Body of pancreas (tissue), 4 donors: ENCODE data around the gene C10orf105. TPM values are rescaled to one million over a fixed set of nuclear protein-coding genes. Genes with fewer than 3 reads are reported as not detected.

Source experiments
- ATAC-seq: fragments of 150-250 bp; one replicate; pipeline ENCODE4 v1.9.1; 2016
- DNase-seq, 4 donors: peaks; one replicate each; pipeline ENCODE4 v3.0.0-alpha.2; 2019
- H3K27ac ChIP-seq, 4 donors: fragments of 200-600 bp; sonication (generic); 1 replicate in 3 of 4; 2 replicates in 1 of 4; pipeline versions ENCODE4 v1.5.1 to v1.6.1; 2016 to 2019; ENCODE audit warnings: mild to moderate bottlenecking in 1 of 4, mixed read lengths in 1 of 4, moderate library complexity in 1 of 4
- H3K27me3 ChIP-seq, 2 donors: fragments of 200-600 bp; sonication (generic); one replicate each; pipeline ENCODE4 v1.6.0; 2016; ENCODE audit warnings: mild to moderate bottlenecking in 1 of 2
- H3K36me3 ChIP-seq, 2 donors: fragments of 200-600 bp; sonication (generic); replicated peaks in 1 of 2; 2 replicates each; pipeline ENCODE4 v1.5.1; 2016; ENCODE audit warnings: low read depth in 2 of 2; ENCODE audit not compliant: insufficient read depth in 1 of 2
- H3K4me1 ChIP-seq: fragments of 200-600 bp; sonication (generic); one replicate; pipeline ENCODE4 v1.6.0; 2016
- H3K4me3 ChIP-seq, 2 donors: fragments of 200-600 bp; sonication (generic); 1 replicate in 1 of 2; 2 replicates in 1 of 2; pipeline ENCODE4 v1.5.1; 2016 to 2019
- H3K9me3 ChIP-seq, 3 donors: fragments of 200-600 bp; sonication (generic); 1 replicate in 2 of 3; 2 replicates in 1 of 3; pipeline ENCODE4 v1.5.1; 2016
- POLR2A ChIP-seq, 3 donors: fragments of 450-650 bp; IDR thresholded peaks; one replicate each; pipeline ENCODE4 v1.6.1; 2016; ENCODE audit warnings: antibody characterized with exemption in 3 of 3, mild to moderate bottlenecking in 2 of 3
- WGBS, 2 donors: methylation state at CpG; one replicate each; pipeline ENCODE4 v1.1.5; 2017; 5-methylcytosine and 5-hydroxymethylcytosine counted together
- intact Hi-C: fragments of 100-400 bp; cut with DNase I; formaldehyde crosslinking; loops from one replicate; pipeline ENCODE4 v1.15.1; 2023
- total RNA-seq, 2 donors: library from RNA; depleted of rRNA; stranded (reverse); fragments of >200 nt; gene quantifications; one replicate each; pipeline ENCODE4 v1.1.0, GENCODE V29; 2016
- TF ChIP-seq, protein P1 (sequence below), 7 experiments: fragments of 450-650 bp in 4 of 7; fragments of 200-600 bp in 3 of 7; sonication (generic) in 3 of 7; IDR thresholded peaks; one replicate each; pipeline ENCODE4 v1.5.1; 2016 to 2019; ENCODE audit warnings: antibody characterized with exemption in 7 of 7

C10orf105 gene
- total RNA-seq, 2 donors from 2014 or later, result not detected

GRCh38 chr10:71751515-71752224 is 32.1 kb upstream of the C10orf105 start:
- ATAC-seq, result no peak
- peaks cover 0 to 2% of the 10 kb centered on the region in 2 donors for H3K36me3 ChIP-seq
- DNase-seq, result no peak
- H3K27ac ChIP-seq, result no peak overlapping the region
- H3K4me1 ChIP-seq, result peaks cover 21% of the 10 kb centered on the region
- TF ChIP-seq, protein P1, sequence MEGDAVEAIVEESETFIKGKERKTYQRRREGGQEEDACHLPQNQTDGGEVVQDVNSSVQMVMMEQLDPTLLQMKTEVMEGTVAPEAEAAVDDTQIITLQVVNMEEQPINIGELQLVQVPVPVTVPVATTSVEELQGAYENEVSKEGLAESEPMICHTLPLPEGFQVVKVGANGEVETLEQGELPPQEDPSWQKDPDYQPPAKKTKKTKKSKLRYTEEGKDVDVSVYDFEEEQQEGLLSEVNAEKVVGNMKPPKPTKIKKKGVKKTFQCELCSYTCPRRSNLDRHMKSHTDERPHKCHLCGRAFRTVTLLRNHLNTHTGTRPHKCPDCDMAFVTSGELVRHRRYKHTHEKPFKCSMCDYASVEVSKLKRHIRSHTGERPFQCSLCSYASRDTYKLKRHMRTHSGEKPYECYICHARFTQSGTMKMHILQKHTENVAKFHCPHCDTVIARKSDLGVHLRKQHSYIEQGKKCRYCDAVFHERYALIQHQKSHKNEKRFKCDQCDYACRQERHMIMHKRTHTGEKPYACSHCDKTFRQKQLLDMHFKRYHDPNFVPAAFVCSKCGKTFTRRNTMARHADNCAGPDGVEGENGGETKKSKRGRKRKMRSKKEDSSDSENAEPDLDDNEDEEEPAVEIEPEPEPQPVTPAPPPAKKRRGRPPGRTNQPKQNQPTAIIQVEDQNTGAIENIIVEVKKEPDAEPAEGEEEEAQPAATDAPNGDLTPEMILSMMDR (IDR thresholded peaks at IDR 0.05), result no peak
- TF ChIP-seq POLR2A (IDR thresholded peaks at IDR 0.05), result no peak
- no peaks in the 10 kb centered on the region for H3K9me3 ChIP-seq
- no peak overlapping the region for H3K4me3 ChIP-seq
- intact Hi-C loops, result no loop called here
- 77 to 83% methylated on average over 7 to 14 of the region's 14 CpGs for WGBS, 2 donors
- H3K27me3 ChIP-seq, result no peaks in the 10 kb centered on the region

- Histone ChIP-seq H3K4me3 (no peak overlapping the region), H3K27me3 (no peaks in the 10 kb centered on the region), H3K9me3 (no peaks in the 10 kb centered on the region), H3K4me1 (peaks cover 28% of the 10 kb centered on the region), H3K27ac (peak overlapping the region in 1 of 4 donors; percentile 67), H3K36me3 (peaks cover 0 to 2% of the 10 kb centered on the region in 2 donors)
- ATAC-seq (no peak), DNase-seq (no peak)
- no peak for TF ChIP-seq POLR2A (IDR thresholded peaks at IDR 0.05)
- TF ChIP-seq, protein P1 (IDR thresholded peaks at IDR 0.05), result no peak
- 71% methylated on average over 5 of the region's 5 CpGs; no CpG with 5 or more reads in 1 of the 2 donors for WGBS, 2 donors
- intact Hi-C loops, result no loop called here
Measured at GRCh38 chr10:71750986-71751385, 31.4 kb upstream of the C10orf105 start.

DNA sequence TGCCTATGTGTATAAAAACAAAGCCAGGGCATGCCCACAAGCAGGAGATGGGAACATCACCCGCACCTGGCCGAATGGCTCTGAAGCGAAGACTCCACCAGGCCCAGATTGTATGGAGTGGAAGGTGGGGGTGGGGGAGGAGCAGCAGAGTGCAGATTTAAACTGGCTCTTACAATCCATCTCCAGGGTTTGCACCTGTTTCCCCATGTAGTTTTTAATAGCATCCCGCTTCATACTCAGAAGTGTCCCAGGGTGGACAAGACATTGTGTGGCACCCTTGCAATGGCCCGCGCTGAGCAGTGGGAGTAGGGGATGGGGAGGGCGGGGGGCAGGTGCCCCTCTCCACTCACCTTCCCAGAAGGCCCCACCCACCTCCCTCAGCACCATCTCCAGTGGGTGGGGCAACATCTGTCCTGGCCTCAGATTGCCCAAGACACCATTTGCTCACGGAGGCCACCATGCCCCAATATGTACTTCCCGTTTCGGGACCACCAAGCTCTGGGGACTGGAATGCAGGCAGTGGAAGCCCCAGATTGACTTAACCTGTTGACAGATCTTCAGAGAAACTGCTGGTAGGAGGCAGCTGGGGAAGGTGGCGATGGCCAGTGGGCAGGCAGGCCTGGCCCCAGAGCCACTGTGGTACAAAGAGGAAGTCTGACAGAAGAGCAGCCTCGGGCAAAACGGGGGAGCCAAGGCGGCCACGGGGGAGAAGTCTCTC is 30.7 kb upstream of the C10orf105 start:
- Histone ChIP-seq H3K36me3 (peaks cover 0 to 2% of the 10 kb centered on the region in 2 donors), H3K4me3 (no peak overlapping the region), H3K4me1 (peaks cover 30% of the 10 kb centered on the region), H3K27ac (peak overlapping the region in 2 of 4 donors; percentile 10 to 67), H3K27me3 (no peaks in the 10 kb centered on the region), H3K9me3 (no peaks in the 10 kb centered on the region)
- intact Hi-C loops, result no loop called here
- TF ChIP-seq, protein P1 (IDR thresholded peaks at IDR 0.05), result no peak
- TF ChIP-seq POLR2A (IDR thresholded peaks at IDR 0.05), result no peak
- WGBS, 2 donors, result 82 to 83% methylated on average over 8 to 14 of the region's 15 CpGs
- DNase-seq (peak in 1 of 4 donors; percentile 44), ATAC-seq (no peak)

GRCh38 chr10:71749396-71749795 is 29.8 kb upstream of the C10orf105 start:
- Histone ChIP-seq H3K4me1 (peaks cover 30% of the 10 kb centered on the region), H3K36me3 (peaks cover 0 to 2% of the 10 kb centered on the region in 2 donors), H3K27me3 (no peaks in the 10 kb centered on the region), H3K27ac (peak overlapping the region in 3 of 4 donors; percentile 32 to 67 (median 52)), H3K9me3 (no peaks in the 10 kb centered on the region), H3K4me3 (no peak overlapping the region)
- intact Hi-C loops, result no loop called here
- DNase-seq, result no peak
- no peak for ATAC-seq
- TF ChIP-seq, protein P1 (IDR thresholded peaks at IDR 0.05), result no peak
- no peak for TF ChIP-seq POLR2A (IDR thresholded peaks at IDR 0.05)
- 89 to 96% methylated on average over 1 to 4 of the region's 4 CpGs for WGBS, 2 donors
